Endodermal cell (in vitro differentiated cells): Measurements from ENCODE around the gene LRRC43. TPM values are rescaled to one million over a fixed set of nuclear protein-coding genes. Genes with fewer than 3 reads are reported as not detected.

Source experiments
- DNase-seq: peaks from one replicate; pipeline ENCODE4 v3.0.0-alpha.2; 2017
- H3K27ac ChIP-seq: 2 replicates; pipeline ENCODE4 v1.5.1; 2013; ENCODE audit warnings: mild to moderate bottlenecking, low read depth, low read length, moderate library complexity
- H3K27me3 ChIP-seq: 2 replicates; pipeline ENCODE4 v1.6.1; 2013; ENCODE audit warnings: mild to moderate bottlenecking, low read length, moderate library complexity; ENCODE audit not compliant: insufficient read depth, control insufficient read depth, poor library complexity, severe bottlenecking
- H3K36me3 ChIP-seq: 2 replicates; pipeline ENCODE4 v1.7.0; 2013; ENCODE audit warnings: mild to moderate bottlenecking, low read length, moderate library complexity; ENCODE audit not compliant: control insufficient read depth, insufficient read depth
- H3K4me1 ChIP-seq: one replicate; pipeline ENCODE4 v1.7.0; 2013; ENCODE audit warnings: low read length; ENCODE audit not compliant: control insufficient read depth, insufficient read depth
- H3K4me3 ChIP-seq: 2 replicates; pipeline ENCODE4 v1.5.1; 2013; ENCODE audit warnings: mild to moderate bottlenecking, low read length, moderate library complexity
- H3K9ac ChIP-seq: 2 replicates; pipeline ENCODE4 v1.6.1; 2013; ENCODE audit warnings: mild to moderate bottlenecking, low read length, moderate library complexity; ENCODE audit not compliant: poor library complexity, severe bottlenecking; ENCODE audit errors: extremely low read depth
- H3K9me3 ChIP-seq: 2 replicates; pipeline ENCODE4 v1.6.1; 2013; ENCODE audit warnings: mild to moderate bottlenecking, low read length, moderate library complexity; ENCODE audit not compliant: control insufficient read depth
- H3K27ac Mint-ChIP-seq: 2 replicates; pipeline ENCODE4 v1.8.0; 2020; ENCODE audit warnings: mixed read lengths
- H3K27me3 Mint-ChIP-seq: 2 replicates; pipeline ENCODE4 v1.8.0; 2021; ENCODE audit warnings: mild to moderate bottlenecking, mixed read lengths; ENCODE audit not compliant: insufficient read depth
- H3K36me3 Mint-ChIP-seq: 2 replicates; pipeline ENCODE4 v1.8.0; 2020; ENCODE audit warnings: low read depth, mixed read lengths
- H3K4me1 Mint-ChIP-seq: 2 replicates; pipeline ENCODE4 v1.8.0; 2020; ENCODE audit warnings: mixed read lengths
- H3K4me3 Mint-ChIP-seq: 2 replicates; pipeline ENCODE4 v1.8.0; 2020; ENCODE audit warnings: mild to moderate bottlenecking, moderate library complexity, mixed read lengths
- H3K9me3 Mint-ChIP-seq: 2 replicates; pipeline ENCODE4 v1.8.0; 2020; ENCODE audit warnings: mild to moderate bottlenecking, mixed read lengths
- CTCF ChIP-seq: fragments of 200-600 bp; sonication (generic); conservative IDR thresholded peaks from 2 replicates; pipeline ENCODE4 v1.5.0; 2021; ENCODE audit warnings: antibody characterized with exemption, mild to moderate bottlenecking
- WGBS, 2 experiments: methylation state at CpG; one replicate each; pipeline versions ENCODE4 v1.1.5 to v1.1.7; 2013; ENCODE audit warnings: missing lambda C conversion rate in 2 of 2, mixed read lengths in 1 of 2; ENCODE audit not compliant: insufficient coverage in 1 of 2, insufficient read length in 1 of 2; 5-methylcytosine and 5-hydroxymethylcytosine counted together
- total RNA-seq, 2 donors: library from RNA; stranded (reverse); fragmentation: NEBNext Ultra II Directional in 1 of 2; extraction: Animal tissue kit (Norgen Biotek cat#: 25700) in 1 of 2; gene quantifications; 2 replicates in 1 of 2; 3 replicates in 1 of 2; pipeline ENCODE4 v1.2.1, GENCODE V29; 2021

The LRRC43 gene
- total RNA-seq, 2 donors from 2014 or later = 1.5 to 2.4 TPM

GRCh38 chr12:122183588-122183940 lies 641 bp downstream of the LRRC43 start:
- Mint-ChIP-seq H3K4me3 (peak overlapping the region; percentile 58), H3K27me3 (peaks cover 28% of the 10 kb centered on the region), H3K36me3 (no peaks in the 10 kb centered on the region), H3K9me3 (no peaks in the 10 kb centered on the region), H3K27ac (no peak overlapping the region), H3K4me1 (no peaks in the 10 kb centered on the region)
- Histone ChIP-seq H3K27ac (no peak overlapping the region), H3K36me3 (no peaks in the 10 kb centered on the region), H3K9me3 (no peaks in the 10 kb centered on the region), H3K9ac (no peak overlapping the region), H3K4me1 (no peaks in the 10 kb centered on the region), H3K4me3 (peak overlapping the region; percentile 69), H3K27me3 (peaks cover 12% of the 10 kb centered on the region)
- TF ChIP-seq CTCF = no peak
- peak; percentile 63 for DNase-seq
- WGBS, 2 experiments = 78 to 81% methylated on average over 8 to 10 of the region's 10 CpGs

GRCh38 chr12:122184517-122184916 lies 1.6 kb downstream of the LRRC43 start:
- no peak for TF ChIP-seq CTCF
- DNase-seq = no peak
- H3K9me3 ChIP-seq = no peaks in the 10 kb centered on the region
- H3K36me3 ChIP-seq = no peaks in the 10 kb centered on the region
- H3K9ac ChIP-seq = no peak overlapping the region
- no peak overlapping the region for H3K27ac ChIP-seq
- no peaks in the 10 kb centered on the region for H3K9me3 Mint-ChIP-seq
- H3K27ac Mint-ChIP-seq = no peak overlapping the region
- peak overlapping the region; percentile 58 for H3K4me3 Mint-ChIP-seq
- WGBS, 2 experiments = 87 to 90% methylated on average over 10 to 18 of the region's 18 CpGs
- peaks cover 12% of the 10 kb centered on the region for H3K27me3 ChIP-seq
- no peak overlapping the region for H3K4me3 ChIP-seq
- no peaks in the 10 kb centered on the region for H3K36me3 Mint-ChIP-seq
- H3K27me3 Mint-ChIP-seq = peaks cover 28% of the 10 kb centered on the region
- H3K4me1 ChIP-seq = no peaks in the 10 kb centered on the region
- H3K4me1 Mint-ChIP-seq = no peaks in the 10 kb centered on the region

GRCh38 chr12:122185079-122185478 lies 2.2 kb downstream of the LRRC43 start:
- no peaks in the 10 kb centered on the region for H3K9me3 Mint-ChIP-seq
- no peak overlapping the region for H3K27ac Mint-ChIP-seq
- Histone ChIP-seq H3K36me3 (no peaks in the 10 kb centered on the region), H3K9ac (no peak overlapping the region), H3K4me3 (no peak overlapping the region), H3K27ac (no peak overlapping the region), H3K9me3 (no peaks in the 10 kb centered on the region), H3K27me3 (peaks cover 12% of the 10 kb centered on the region), H3K4me1 (no peaks in the 10 kb centered on the region)
- H3K4me3 Mint-ChIP-seq = no peak overlapping the region
- H3K36me3 Mint-ChIP-seq = no peaks in the 10 kb centered on the region
- TF ChIP-seq CTCF = no peak
- DNase-seq = no peak
- H3K4me1 Mint-ChIP-seq = no peaks in the 10 kb centered on the region
- WGBS, 2 experiments = 89 to 95% methylated on average over 5 to 7 of the region's 7 CpGs
- H3K27me3 Mint-ChIP-seq = peaks cover 26% of the 10 kb centered on the region
